ENCODE measurements around the gene NCOA1.
"Not testable (repeated sequence)": the region's sequence is repeated elsewhere in the genome, so short reads cannot be mapped to it uniquely, and the experiment has no call there.

NCOA1 gene

GRCh38 chr2:24542269-24542872 lies 51.3 kb downstream of the NCOA1 start:
- no peak for DNase-seq

GRCh38 chr2:24543252-24543651 lies 52.2 kb downstream of the NCOA1 start:
- no peak for DNase-seq

GRCh38 chr2:24544456-24545115 lies 53.5 kb downstream of the NCOA1 start:
- DNase-seq = no peak

- DNase-seq = no peak
These were observed 55.6 kb downstream of the NCOA1 start for GRCh38 chr2:24546669-24547068.

- DNase-seq = no peak
These were observed 57.0 kb downstream of the NCOA1 start for GRCh38 chr2:24548058-24548457.

GRCh38 chr2:24550301-24550700 lies 59.2 kb downstream of the NCOA1 start:
- DNase-seq = not testable (repeated sequence)

- no peak for DNase-seq
These were observed 60.0 kb downstream of the NCOA1 start for GRCh38 chr2:24551016-24551415.

- no peak for DNase-seq
These were observed 61.8 kb downstream of the NCOA1 start for GRCh38 chr2:24552836-24553235.

- no peak for DNase-seq
These were observed 67.9 kb downstream of the NCOA1 start for GRCh38 chr2:24558781-24559472.

- no peak for DNase-seq
These were observed 68.5 kb downstream of the NCOA1 start for GRCh38 chr2:24559473-24560113.

- no peak for DNase-seq
These were observed 74.5 kb downstream of the NCOA1 start for GRCh38 chr2:24565537-24565936.

- no peak for DNase-seq
These were observed 75.2 kb downstream of the NCOA1 start for GRCh38 chr2:24566209-24566608.

GRCh38 chr2:24566630-24567029 lies 75.6 kb downstream of the NCOA1 start:
- DNase-seq = no peak

GRCh38 chr2:24568551-24568950 lies 77.5 kb downstream of the NCOA1 start:
- DNase-seq = no peak

- DNase-seq = not testable (repeated sequence)
These were observed 78.5 kb downstream of the NCOA1 start for GRCh38 chr2:24569565-24569964.

- no peak for DNase-seq
These were observed 79.2 kb downstream of the NCOA1 start for GRCh38 chr2:24570225-24570624.

- no peak for DNase-seq
These were observed 80.9 kb downstream of the NCOA1 start for GRCh38 chr2:24571828-24572442.

GRCh38 chr2:24576146-24576545 lies 85.1 kb downstream of the NCOA1 start:
- no peak for DNase-seq

- no peak for DNase-seq
These were observed 85.6 kb downstream of the NCOA1 start for GRCh38 chr2:24576617-24577016.

GRCh38 chr2:24577481-24577880 lies 86.4 kb downstream of the NCOA1 start:
- no peak for DNase-seq

- DNase-seq = no peak
These were observed 88.2 kb downstream of the NCOA1 start for GRCh38 chr2:24579053-24579803.

GRCh38 chr2:24580561-24580960 lies 89.5 kb downstream of the NCOA1 start:
- DNase-seq = no peak

GRCh38 chr2:24581971-24582370 lies 90.9 kb downstream of the NCOA1 start:
- DNase-seq = not testable (repeated sequence)
